ENCODE results near the gene ANAPC13.

GRCh38 chr3:134445636-134446035, 40.1 kb downstream of the ANAPC13 start:
- TF ChIP-seq CTCF (IDR thresholded peaks at IDR 0.05 in 2 of 3, conservative IDR thresholded peaks at IDR 0.05 in 1 of 3; ENCODE audit: control insufficient read depth in 2 of 3, extremely low read depth in 1 of 3, insufficient read depth in 1 of 3, low read depth in 3 of 3, low read length in 3 of 3) (no peak), STAT3 (IDR thresholded peaks at IDR 0.05; ENCODE audit: low read depth, low read length) (no peak), TAF1 (IDR thresholded peaks at IDR 0.05; ENCODE audit: borderline replicate concordance, low read depth, low read length) (no peak), EP300 (IDR thresholded peaks at IDR 0.05; ENCODE audit: borderline replicate concordance in 1 of 2, control insufficient read depth in 1 of 2, low read depth in 2 of 2, low read length in 2 of 2) (no peak), SP1 (IDR thresholded peaks at IDR 0.05; ENCODE audit: low read depth, low read length) (no peak), SRF (IDR thresholded peaks at IDR 0.05; ENCODE audit: low read depth in 2 of 2, low read length in 2 of 2) (no peak)
